Neutrophil (primary cell): ENCODE data around the gene ISOC2.

Source experiments
- H3K27ac ChIP-seq: fragments of 200-600 bp; sonication (generic); 2 replicates; pipeline ENCODE4 v1.5.1; 2016; ENCODE audit warnings: mild to moderate bottlenecking, moderate library complexity
- H3K27me3 ChIP-seq: fragments of 200-600 bp; sonication (generic); 2 replicates; pipeline ENCODE4 v1.6.0; 2016; ENCODE audit warnings: mild to moderate bottlenecking
- H3K36me3 ChIP-seq: fragments of 200-600 bp; sonication (generic); 2 replicates; pipeline ENCODE4 v1.5.1; 2017
- H3K4me1 ChIP-seq, 2 experiments: fragments of 200-600 bp in 1 of 2; sonication (generic) in 1 of 2; 1 replicate in 1 of 2; 2 replicates in 1 of 2; pipeline versions ENCODE4 v1.5.1 to v1.6.1; 2013 to 2016; ENCODE audit warnings: low read depth in 1 of 2, low read length in 1 of 2, mild to moderate bottlenecking in 1 of 2, moderate library complexity in 1 of 2; ENCODE audit not compliant: control insufficient read depth in 1 of 2, insufficient read depth in 1 of 2
- H3K4me3 ChIP-seq, 2 experiments: fragments of 200-600 bp in 1 of 2; sonication (generic) in 1 of 2; 1 replicate in 1 of 2; 2 replicates in 1 of 2; pipeline ENCODE4 v1.5.1; 2013 to 2016; ENCODE audit warnings: low read depth in 1 of 2, low read length in 1 of 2, mild to moderate bottlenecking in 1 of 2, moderate library complexity in 1 of 2
- H3K9me3 ChIP-seq: fragments of 200-600 bp; sonication (generic); 2 replicates; pipeline ENCODE4 v1.5.1; 2016
- CTCF ChIP-seq: fragments of 200-600 bp; sonication (generic); IDR thresholded peaks from 2 replicates; pipeline ENCODE4 v1.5.1; 2016; ENCODE audit warnings: antibody characterized with exemption

The ISOC2 gene

GRCh38 chr19:55495646-55496349 lies 34.4 kb upstream of the ISOC2 start:
- no peak for TF ChIP-seq CTCF
- no peak overlapping the region for H3K27ac ChIP-seq
- no peaks in the 10 kb centered on the region for H3K36me3 ChIP-seq
- H3K27me3 ChIP-seq, result peaks cover 40% of the 10 kb centered on the region
- no peaks in the 10 kb centered on the region for H3K9me3 ChIP-seq
- H3K4me1 ChIP-seq, result no peaks in the 10 kb centered on the region
- no peak overlapping the region for H3K4me3 ChIP-seq

- no peaks in the 10 kb centered on the region for H3K4me1 ChIP-seq
- no peak for TF ChIP-seq CTCF
- peaks cover 51% of the 10 kb centered on the region for H3K27me3 ChIP-seq
- no peaks in the 10 kb centered on the region for H3K9me3 ChIP-seq
- no peaks in the 10 kb centered on the region for H3K36me3 ChIP-seq
- no peak overlapping the region for H3K27ac ChIP-seq
- H3K4me3 ChIP-seq, result no peak overlapping the region
Observed at GRCh38 chr19:55494172-55494761, 32.8 kb upstream of the ISOC2 start.

GRCh38 chr19:55493645-55494171 lies 32.3 kb upstream of the ISOC2 start:
- no peak for TF ChIP-seq CTCF
- H3K27ac ChIP-seq, result no peak overlapping the region
- no peaks in the 10 kb centered on the region for H3K4me1 ChIP-seq
- no peak overlapping the region for H3K4me3 ChIP-seq
- no peaks in the 10 kb centered on the region for H3K9me3 ChIP-seq
- H3K36me3 ChIP-seq, result no peaks in the 10 kb centered on the region
- H3K27me3 ChIP-seq, result peaks cover 57% of the 10 kb centered on the region

GRCh38 chr19:55493052-55493644 lies 31.7 kb upstream of the ISOC2 start:
- H3K9me3 ChIP-seq, result no peaks in the 10 kb centered on the region
- no peak for TF ChIP-seq CTCF
- H3K36me3 ChIP-seq, result no peaks in the 10 kb centered on the region
- H3K4me1 ChIP-seq, result no peaks in the 10 kb centered on the region
- no peak overlapping the region for H3K4me3 ChIP-seq
- peaks cover 62% of the 10 kb centered on the region for H3K27me3 ChIP-seq
- H3K27ac ChIP-seq, result no peak overlapping the region

GRCh38 chr19:55492362-55492944 lies 31.0 kb upstream of the ISOC2 start:
- no peaks in the 10 kb centered on the region for H3K9me3 ChIP-seq
- H3K27me3 ChIP-seq, result peaks cover 69% of the 10 kb centered on the region
- H3K36me3 ChIP-seq, result no peaks in the 10 kb centered on the region
- no peak for TF ChIP-seq CTCF
- H3K4me1 ChIP-seq, result no peaks in the 10 kb centered on the region
- no peak overlapping the region for H3K4me3 ChIP-seq
- no peak overlapping the region for H3K27ac ChIP-seq
